Smooth muscle cell of the brain vasculature (primary cell): ENCODE measurements around the gene EHD4.

Experiments
- DNase-seq: peaks from one replicate; pipeline ENCODE4 v3.0.0-alpha.2; 2012; ENCODE audit warnings: low read depth, low spot score

Gene EHD4

DNA sequence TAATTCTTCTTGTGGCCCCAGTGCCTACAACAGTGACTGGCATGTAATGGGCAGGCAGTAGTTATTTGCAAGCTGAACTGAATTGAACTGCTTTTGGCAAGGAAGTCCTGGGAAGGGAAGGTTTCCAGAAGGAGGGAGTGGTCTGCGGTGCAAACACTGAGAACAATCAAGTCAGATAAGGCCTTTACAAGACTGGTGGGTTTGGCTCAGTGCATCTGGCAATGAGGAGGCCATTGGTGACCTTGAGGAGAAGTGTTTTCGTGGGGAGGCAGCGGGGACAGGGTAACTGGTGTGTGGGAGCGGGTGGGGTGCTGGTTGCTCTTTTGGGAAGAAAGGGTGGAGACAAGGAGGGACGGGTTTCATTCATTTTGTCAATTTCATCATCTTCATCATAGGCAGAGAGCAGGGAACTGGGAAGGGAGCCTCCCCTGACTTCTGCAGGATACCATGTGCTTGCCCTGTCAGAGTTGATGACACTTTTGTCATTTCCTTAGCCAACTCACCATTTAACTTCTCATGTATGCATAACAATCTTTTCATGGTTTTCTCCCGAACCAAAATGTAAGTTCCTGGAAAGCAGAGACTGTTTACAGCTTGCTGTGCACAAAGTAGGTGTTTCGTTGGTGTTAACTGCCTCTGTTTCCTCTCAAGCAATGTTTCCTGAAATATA lies 8.4 kb upstream of the EHD4 start:
- no peak for DNase-seq

DNA sequence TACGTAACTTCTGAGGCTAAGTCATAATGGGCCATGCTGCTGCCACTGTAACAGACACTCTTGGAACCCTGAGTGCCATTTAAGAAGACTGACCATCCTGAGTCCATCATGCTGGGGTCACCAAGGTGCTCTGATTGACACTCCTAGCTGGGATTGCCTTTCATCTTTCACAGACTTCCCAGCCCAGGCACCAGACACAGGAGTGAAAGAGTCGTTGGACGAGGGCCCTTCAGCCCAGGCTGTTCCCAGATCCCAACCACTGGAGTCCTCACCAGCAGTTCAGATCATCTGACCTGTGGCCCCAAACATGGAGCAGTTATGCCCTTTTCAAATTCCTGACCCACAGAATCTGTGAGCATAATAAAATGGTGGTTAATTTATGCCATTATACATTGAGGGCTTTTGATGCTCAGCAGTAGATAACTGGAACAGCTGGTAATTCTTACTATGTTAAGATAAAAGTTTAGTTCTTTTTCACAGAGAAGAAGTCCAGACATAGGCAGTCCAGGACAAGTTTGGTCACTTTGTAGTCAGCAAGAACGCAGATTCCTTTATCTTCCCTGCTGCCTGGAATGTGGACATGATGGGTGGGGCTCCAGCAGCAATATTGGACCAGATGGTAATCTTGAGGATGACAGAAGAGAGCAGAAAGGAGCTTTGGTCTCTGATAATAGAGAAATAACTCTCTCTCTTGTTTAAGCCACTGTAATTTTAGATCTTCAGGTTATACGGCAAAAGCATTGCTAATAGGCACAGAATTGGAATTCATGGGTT lies 7.3 kb upstream of the EHD4 start:
- no peak for DNase-seq

DNA sequence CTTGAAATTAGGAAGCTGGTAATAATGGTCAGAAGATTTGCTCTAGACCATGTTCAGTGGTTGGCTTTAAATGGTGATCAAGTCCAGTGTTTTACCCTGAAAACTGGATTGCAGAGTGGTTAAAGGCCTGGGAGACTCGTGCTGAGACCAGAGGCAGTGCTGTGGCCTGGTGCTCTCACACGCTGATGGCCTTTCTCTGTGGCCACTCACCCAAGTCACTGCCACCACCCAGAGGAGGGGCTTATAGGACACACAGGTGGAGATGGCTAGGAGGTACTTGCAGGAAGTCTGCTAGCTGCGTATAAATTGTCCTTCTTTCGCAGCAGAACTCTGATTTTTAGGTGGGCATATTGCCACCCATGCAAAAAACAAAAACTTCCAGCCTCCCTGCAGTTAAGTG lies 6.2 kb upstream of the EHD4 start:
- DNase-seq, result no peak

DNA sequence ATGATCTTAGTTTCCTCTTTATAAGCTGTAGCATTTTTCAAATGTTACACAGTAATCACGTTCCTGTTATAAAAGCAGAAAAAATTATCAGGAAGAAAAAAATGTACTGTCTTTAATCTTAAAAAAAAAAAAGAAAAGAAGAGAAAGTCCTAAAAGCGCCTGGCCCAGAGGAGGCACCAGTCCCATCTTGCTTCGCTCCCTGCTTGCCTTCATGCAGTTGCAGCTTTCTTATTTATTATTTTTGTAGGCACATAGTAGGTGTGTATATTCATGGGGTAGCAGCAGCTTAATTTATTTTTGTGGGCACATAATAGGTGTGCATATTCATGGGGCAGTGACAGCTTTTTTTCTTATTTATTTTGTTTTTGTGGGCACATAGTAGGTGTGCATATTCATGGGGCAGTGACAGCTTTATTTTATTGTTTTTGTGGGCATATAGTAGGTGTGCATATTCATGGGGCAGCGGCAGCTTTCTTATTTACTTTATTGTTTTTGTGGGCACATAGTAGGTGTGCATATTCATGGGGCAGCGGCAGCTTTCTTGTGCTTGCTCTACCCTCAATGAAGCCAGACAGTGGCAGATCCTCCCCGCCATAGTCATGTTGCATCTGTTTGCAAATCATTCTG lies 5.5 kb upstream of the EHD4 start:
- DNase-seq, result no peak

DNA sequence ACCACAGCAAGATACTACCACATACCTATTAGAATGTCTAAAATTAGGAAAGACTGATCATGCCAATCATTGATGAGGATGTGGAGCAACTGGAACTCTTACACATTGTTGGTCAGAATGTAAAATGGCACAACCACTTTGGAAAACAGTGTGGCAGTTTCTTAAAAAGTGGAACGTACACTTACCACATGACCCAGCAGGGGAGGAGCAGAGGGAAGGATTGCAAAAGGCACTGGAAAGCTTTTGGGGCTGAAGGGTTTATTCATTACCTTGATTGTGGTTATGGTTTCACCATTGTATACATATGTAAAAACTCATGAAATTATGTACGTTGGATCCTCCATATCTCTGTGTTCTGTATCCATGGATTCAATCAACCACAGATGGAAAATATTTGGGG lies 3.3 kb upstream of the EHD4 start:
- DNase-seq, result no peak

DNA sequence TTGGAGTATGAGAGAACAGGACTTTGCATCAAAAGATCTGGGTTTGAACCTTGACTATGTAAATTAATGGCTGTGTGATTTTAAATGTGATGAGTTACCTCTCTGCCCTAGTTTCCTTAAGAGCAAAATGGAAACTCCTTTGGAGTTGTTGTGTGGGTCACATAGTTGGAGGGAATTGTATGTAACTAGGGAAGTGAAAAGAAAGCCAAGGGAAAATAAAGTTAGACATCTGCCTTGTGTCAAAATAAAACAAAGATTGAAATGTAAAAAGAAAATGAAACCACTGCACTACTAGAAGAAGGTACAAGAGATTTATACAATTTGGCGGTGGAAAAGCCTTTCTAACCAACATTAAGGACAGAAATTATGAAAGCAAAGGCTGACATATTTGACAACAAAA lies 1.7 kb upstream of the EHD4 start:
- no peak for DNase-seq

DNA sequence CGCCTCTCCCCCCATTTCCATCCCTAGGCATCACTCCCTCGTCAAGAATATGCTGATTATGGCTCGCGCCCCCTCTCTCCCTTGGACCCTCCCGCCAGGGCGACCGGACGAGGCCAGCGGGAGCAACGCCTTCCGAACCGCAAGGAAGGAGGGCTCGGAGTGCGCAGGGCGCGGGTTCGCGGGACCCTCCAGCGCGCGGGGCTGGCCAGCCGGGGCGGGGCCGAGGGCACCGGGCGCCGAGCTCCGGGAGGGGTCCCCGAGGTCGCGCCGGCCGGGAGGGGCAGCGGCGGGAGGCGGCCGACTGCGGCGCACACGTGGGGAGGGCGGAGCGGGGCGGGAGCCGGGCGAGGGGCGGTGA lies 483 bp downstream of the EHD4 start:
- DNase-seq, result no peak

DNA sequence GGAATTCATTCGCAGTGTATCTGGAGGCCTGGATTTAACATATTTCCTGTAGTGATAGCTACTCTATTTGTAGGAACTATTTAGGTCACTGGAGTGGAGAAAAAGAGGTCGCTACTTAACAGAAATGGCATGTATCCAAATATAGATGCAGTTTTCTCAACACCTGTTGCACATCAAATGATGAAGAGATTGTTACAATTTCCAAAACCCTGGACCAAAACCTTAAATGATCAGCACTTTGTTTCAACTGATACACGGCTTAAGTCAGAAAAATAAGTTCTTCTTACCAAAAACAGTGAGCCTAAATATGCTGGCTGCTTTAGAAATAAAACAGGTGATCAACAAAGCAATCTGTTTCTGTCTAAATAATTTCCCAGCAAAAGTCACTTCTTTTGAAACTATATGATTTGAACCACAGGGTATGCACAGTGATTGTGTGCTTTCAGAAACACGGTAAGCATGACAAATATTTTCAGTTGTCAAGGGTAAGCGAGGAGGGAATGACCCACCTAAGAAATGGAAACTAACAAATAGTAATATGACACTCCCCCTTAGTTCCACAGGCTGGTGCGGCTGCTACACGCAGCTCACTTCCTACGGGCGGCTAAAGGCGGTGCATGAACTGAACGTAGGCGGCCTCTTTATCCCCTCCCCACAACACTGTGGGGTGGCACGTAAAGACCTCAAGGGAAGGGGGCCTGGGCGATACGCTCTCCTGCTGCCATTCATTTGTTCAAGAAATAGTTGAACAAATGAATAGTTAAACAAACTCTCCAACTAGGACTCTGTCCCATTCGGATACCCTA lies 1.1 kb downstream of the EHD4 start:
- DNase-seq, result no peak

DNA sequence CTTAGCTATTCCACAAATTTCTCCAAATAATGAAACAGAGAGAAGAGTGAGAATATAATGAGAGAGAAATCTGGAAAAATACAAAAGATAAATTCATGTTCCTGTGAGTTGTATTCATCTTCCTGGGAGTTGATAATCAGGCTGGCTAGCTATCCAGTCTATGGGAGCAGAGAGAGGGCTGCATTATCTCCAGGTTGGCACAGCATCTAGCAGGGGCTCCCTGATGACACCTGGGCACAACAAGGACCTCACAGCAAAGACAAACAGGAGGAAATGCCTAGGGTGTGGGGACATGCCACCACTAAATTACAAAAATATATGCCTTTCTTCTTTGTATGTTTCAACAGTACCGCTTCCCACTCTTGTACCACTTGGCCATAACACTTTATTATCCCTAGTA lies 1.9 kb downstream of the EHD4 start:
- DNase-seq, result no peak

DNA sequence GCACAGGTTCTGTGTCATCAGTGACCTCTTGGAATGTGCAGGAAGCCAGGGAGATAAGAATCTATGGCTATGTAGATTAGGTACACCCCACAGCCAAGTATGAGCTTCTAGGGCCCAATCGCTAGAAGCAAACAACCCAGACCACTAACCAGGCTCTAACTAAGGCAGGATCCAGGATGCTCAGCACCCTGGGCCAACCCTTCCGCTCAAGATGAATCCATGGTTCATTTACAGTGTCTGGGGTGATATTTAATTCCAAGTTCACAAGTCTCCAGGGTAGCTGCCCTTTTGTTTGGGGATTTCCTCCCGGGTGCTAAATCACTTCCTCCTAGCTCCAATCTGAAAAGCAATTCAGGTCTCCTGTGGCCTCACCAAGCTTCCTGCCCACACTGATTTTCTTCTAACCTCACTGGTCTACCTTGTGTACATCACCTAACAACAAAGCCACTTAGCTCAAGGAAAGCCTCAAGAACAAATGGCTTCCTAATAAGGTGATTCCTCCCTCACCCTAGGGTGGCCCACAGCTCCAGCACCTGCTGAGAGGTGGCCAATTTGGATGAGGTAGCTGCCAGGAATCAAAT lies 2.4 kb downstream of the EHD4 start:
- DNase-seq, result no peak

DNA sequence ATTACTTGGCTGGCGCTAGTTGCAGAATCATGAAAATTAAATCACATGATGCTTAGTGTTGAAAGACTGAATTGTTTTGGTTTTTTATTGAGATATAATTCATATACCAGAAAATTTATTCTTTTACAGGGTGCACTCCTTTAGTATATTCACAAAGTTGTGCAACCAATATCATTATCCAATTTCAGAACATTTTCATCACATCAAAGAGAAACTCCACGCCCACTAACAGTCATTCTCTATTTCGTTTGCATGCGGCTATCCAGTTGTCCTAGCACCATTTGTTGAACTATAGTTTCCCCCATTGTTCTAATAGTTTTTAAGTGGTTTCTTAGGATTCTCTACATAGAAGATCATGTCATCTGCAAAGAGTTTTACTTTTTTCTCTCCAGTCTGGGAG lies 3.7 kb downstream of the EHD4 start:
- no peak for DNase-seq

DNA sequence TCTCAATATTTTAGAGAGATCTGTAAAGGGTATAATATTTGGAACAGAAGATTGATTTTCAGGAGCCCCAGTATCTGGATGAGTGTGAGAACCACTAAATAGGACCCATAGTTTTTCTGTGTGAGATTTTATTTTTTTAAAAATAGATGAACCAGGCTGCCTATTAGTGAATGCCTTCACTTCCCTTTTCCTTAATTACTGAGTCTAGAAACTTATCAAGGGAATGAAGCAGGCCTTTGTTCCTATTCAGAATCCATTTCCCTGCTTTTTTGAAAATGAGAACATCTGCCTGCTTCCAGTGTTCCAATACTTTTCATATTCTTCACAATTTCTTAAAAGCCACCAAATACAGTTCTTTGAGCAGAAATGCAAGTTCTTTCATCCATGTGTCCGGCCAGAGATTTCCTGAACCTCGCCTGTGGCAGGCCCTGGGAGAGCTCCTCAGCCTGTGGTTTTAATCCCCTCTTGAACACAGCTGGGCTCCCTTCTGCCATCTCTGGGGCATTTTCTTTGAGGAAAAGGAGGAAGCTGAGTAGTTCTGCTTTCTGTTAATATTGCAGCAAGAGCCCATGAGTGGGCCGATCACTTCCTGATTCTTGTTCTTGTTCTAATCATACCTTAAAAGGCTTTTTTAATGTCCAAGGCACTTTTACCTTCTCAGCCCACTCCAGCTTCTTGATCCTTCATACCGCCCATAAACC lies 4.7 kb downstream of the EHD4 start:
- no peak for DNase-seq

DNA sequence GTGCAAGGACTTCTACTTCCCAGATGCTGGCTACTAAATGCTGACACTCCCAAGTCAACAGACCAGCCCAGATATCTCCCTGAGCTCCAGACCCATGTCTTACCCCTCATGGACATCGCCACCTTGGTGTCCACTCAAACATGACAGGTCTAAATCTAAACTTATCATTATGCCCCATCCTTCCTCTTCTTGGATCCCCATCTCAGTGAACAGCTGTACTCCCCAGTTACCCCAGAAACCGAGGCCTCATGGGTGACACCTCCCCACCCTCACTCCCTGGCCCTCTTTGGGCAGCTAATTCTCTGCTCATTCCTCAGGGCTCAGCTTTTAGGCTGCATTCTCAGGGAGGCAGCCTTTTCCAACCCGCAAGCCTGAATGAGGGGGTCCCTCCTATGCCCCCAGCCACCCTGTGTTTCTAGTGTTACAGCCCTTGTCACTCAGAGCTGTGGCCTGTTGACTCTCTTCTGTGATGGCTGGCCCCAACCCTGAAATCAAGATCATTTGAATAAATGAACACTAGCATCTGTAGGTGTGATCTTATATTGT lies 5.4 kb downstream of the EHD4 start:
- no peak for DNase-seq

DNA sequence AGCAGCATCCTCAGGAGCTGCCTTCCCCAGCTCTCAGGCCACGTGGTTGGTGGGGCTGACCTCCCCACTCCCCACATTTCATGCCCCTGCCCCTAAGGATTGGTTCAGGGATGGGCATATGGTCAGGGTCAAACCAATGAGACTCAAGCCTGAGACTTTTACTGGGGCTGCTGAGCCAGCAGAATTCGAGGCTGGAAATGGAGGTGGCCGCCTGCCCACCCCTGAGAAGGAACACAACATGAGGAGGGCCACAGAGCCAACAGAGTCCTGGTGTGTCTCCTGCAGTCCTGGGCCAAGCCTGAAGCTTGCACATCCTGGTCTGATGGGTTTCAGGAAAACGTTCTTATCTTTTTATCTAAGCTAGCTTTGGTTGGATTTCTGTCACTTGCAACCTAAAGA lies 5.9 kb downstream of the EHD4 start:
- no peak for DNase-seq

DNA sequence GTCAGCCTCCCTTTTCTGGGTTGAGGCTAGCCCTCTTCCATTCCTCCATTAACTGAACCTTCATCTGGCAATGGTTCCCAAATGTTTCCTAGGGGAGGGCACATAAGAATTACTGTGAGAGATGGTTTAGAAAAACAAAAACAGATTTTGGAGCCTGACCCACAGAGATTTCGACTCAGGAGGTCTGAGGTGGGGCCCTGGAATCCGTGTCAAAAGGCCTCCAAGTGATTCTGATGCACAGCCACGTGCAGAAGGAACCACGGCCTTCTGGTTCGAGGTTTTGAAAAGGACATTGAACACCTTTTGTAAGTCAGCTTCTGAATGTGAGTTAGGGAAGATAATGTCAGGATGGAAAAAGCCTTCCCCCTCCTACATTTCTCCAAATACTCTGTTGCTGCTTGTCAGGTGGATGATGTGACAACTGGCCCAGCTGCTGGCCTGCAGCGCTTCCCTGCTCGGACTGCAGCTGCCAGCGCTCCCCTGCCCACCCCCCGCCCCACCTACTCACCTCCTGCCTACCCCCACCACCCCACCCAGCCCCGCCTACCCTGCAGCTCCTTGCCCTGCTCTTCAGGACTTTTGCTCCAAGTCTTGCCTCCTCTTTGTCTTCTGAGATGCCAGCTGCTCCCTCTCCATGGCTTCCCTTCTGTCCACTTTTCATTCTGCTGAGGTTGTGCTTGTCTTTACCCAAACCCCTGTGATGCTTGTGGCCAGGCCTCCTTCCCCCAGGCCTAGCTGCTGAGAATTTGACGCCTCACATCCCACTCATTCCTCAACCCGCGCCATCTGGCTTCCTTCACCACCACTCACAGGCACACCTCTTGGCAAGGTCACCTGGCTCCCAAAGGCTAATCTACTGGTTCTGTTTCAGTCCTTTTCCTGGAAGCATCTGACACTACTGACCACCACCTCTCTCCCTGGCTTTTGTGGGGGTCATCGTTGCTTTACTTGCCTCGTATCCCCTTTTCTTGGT lies 6.6 kb downstream of the EHD4 start:
- no peak for DNase-seq

DNA sequence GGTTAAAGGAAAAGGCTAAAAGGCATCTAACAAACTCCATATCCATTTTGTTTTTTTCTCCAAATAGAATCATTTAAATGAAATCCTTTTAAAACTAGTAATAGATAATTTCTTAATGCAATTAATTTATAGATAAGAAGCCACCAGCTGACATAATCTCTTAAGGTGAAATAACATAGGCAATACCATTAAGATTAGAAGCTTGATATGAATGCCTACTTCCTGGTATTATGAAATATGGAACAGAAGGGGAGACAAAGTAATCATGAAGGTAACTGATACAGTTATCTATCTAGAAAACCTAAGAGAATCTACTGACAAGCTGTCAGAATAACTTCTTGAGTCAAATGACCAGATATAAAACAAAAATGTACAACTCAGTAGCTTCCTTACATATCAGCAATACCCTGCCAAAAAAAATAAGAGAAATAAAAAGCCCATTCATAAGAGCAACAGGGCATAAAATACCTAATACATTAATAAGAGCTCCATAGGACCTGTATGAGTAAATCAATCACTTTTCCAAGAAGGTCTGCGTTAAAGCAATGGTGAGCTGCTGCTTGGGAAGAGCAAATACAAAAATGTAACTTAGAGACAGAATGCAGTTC lies 10.7 kb downstream of the EHD4 start:
- DNase-seq, result no peak

DNA sequence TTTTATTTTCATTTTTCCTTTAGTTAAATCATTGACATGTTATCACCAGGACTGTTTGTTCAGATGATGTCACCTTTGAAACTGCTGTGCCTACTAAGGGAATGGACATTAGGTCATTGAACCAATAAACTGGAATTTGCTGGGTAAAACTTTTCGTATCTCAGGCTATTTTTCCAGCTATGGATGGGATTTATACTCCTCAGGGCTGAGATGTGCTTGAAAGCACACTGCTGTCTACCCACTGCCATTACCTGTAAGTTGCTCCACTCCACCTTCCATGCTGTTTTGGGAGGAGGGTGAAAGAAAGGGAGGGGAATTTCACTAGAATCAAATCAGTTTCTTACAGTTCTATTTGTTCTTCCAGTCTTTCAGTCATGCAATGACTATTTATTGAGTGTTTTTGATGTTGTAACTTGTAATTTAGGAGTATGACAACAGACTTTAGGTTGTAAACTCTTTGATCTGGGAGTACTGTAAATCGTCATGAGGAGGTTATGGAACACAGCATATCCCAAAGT lies 11.3 kb downstream of the EHD4 start:
- no peak for DNase-seq

DNA sequence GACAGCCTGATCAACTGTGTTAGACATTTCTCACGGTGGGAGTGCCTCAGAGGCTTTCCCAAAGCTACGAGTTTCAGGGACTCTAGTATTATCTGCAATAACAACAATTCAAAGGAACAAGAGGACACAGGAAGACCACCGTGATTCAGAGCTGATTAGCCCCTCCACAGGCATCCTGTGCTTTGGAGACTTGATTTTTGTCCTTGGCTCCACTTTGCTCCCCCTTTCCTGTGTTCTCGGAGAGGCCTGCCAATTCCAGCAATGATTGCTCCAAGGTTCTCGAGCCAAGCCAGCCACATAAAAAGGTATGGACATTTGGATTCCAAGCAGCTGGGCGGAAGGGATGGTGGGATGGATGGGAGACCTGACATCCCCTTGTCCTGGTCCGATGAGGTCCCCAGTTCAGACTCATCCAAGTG lies 14.3 kb downstream of the EHD4 start:
- no peak for DNase-seq
